Retinal pigment epithelial cell (primary cell): ENCODE results near the gene HCN2.

ENCODE experiments used
- DNase-seq: peaks from one replicate; pipeline ENCODE4 v3.0.0-alpha.2; 2010; ENCODE audit warnings: low read depth
- H3K4me3 ChIP-seq: 2 replicates; pipeline ENCODE4 v1.5.1; 2011; ENCODE audit warnings: mild to moderate bottlenecking, low read length, control low read depth, moderate library complexity
- TF ChIP-seq, protein P1 (sequence below): conservative IDR thresholded peaks from 2 replicates; pipeline ENCODE4 v1.5.1; 2011; ENCODE audit warnings: low read depth, low read length, control low read depth, inconsistent platforms

The HCN2 gene

DNA sequence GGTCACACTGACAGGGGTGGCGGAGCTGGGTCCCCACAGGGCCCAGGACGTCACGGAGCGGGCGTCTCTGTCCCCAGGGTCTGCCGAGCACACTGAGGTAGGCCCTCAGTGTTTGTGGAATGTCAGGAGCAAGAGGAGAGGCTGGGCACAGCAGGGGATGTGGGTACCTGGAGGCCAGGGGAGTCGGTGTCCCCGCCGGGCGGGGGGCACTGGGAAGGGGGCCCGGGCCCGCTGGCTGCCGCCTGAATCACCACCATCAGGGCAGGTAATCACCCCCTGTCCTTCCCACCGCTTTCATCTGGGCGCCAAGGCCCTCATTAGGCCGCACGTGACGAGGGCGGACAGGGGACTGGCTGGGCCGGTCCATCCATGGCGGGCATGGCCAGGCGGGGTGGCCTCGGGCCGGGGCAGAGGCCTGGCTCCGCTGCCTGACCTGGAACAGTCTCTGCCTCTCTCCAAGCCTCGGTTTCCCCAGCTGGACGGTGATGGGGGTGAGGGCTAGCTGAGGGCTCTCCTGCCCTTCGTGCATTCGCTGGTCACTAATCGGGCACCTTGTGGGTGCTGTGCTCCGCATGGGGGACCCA is 51.0 kb downstream of the HCN2 start:
- DNase-seq = no peak
- TF ChIP-seq, protein P1, sequence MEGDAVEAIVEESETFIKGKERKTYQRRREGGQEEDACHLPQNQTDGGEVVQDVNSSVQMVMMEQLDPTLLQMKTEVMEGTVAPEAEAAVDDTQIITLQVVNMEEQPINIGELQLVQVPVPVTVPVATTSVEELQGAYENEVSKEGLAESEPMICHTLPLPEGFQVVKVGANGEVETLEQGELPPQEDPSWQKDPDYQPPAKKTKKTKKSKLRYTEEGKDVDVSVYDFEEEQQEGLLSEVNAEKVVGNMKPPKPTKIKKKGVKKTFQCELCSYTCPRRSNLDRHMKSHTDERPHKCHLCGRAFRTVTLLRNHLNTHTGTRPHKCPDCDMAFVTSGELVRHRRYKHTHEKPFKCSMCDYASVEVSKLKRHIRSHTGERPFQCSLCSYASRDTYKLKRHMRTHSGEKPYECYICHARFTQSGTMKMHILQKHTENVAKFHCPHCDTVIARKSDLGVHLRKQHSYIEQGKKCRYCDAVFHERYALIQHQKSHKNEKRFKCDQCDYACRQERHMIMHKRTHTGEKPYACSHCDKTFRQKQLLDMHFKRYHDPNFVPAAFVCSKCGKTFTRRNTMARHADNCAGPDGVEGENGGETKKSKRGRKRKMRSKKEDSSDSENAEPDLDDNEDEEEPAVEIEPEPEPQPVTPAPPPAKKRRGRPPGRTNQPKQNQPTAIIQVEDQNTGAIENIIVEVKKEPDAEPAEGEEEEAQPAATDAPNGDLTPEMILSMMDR = no peak
- no peak overlapping the region for H3K4me3 ChIP-seq

DNA sequence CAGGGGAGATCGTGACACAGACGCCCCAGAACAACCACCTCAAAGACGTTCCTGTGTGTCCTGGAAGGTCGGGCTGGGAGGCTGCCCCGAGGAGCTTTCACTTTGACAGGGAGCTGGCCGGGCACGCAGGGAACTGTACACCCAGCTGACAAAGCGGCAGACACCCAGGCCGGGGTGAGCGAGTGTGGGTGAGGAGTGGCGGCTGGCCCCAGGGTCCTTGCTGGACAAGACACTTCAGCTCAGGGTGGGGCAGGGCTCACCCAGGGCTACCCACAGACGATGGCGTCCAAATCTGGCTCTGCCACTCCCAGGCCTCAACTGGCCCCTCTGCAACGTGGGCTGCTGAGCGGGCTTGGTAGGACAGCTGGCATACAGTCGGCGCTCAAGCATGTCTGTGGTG is 52.0 kb downstream of the HCN2 start:
- DNase-seq = no peak
- TF ChIP-seq, protein P1 = no peak
- no peak overlapping the region for H3K4me3 ChIP-seq

DNA sequence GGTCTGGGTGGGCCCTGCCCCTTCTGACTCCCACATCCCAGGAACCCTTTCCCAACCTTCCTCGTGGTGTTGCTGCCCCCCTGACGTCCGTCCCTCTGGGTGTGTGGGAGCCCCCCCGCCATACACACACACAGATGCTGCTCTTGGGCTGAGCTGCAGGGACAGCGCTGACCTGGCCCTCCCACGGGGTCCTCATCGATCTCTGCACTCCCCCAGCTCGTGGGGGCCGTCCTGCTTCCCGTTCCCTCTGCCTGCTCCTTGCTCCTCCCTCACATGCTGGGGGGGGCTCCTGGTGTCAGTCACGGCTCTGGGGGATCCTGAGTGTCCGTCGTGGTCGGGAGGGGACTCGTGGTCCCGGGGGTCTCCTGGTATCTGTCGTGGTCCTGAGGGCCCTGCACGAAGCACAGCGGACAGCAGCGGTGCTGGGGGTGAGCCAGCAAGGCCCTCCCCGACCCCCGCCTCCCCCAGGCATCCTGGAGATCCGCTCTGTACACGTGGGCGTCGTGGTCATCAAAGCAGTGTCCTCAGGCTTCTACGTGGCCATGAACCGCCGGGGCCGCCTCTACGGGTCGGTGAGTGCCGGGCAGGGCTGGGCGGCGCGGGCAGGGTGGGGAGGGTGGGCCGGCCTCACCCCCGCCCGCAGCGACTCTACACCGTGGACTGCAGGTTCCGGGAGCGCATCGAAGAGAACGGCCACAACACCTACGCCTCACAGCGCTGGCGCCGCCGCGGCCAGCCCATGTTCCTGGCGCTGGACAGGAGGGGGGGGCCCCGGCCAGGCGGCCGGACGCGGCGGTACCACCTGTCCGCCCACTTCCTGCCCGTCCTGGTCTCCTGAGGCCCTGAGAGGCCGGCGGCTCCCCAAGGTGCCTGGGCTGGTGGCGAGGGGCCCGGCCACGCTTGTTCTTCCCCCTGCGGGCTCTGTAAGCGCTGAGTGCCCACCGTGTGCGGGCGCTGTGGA is 53.4 kb downstream of the HCN2 start:
- TF ChIP-seq, protein P1 = no peak
- no peak overlapping the region for H3K4me3 ChIP-seq
- no peak for DNase-seq

DNA sequence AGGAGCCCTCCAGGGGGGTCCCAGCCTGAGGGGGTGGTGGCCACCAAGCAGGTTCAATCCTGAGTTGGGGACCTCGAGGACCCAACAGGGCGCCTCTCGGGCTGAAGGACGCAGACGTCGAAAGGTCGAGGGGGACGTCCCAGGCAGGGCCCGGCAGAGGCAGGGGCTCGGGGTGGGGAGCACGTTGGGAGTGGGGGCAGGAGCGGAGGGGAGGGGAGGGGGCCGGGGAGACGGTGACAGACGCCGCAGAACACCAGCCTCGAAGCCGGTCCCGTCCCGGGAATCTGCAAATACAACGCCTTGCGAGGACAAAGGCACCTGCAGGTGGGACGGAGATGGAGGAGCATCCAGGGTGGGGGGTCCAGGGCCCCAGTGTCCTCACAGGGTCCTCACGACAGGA is 54.1 kb downstream of the HCN2 start:
- DNase-seq = no peak
- H3K4me3 ChIP-seq = no peak overlapping the region
- TF ChIP-seq, protein P1 = no peak

GRCh38 chr19:644363-644762 is 54.7 kb downstream of the HCN2 start:
- H3K4me3 ChIP-seq = no peak overlapping the region
- DNase-seq = no peak
- TF ChIP-seq, protein P1 = no peak

GRCh38 chr19:644789-645188 is 55.1 kb downstream of the HCN2 start:
- TF ChIP-seq, protein P1 = no peak
- no peak overlapping the region for H3K4me3 ChIP-seq
- no peak for DNase-seq
